ENCODE measurements around the gene SLFN12. TPM values are rescaled to one million over a fixed set of nuclear protein-coding genes. Genes with fewer than 3 reads are reported as not detected.

Gene SLFN12
- total and polyA plus RNA-seq, 2 donors from 2014 or later = 2.3 to 13.3 TPM

DNA sequence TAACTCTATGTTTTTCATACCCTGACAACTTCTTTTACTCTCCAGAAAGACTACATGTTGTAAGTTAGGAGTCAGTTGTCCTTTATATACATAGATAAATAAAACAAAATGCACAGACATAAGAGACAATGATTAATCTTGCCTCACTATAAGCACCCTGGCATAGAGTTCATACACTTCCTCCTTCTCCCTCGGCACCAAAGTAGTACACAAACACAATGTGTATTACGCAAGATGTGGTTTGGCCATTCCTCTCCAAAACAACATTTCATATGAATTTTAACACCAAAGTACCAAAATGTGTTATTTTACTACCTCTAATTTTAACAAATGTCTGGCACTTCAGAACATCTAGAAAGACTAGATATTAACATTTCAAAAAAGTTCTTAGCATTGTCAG is 41.6 kb downstream of the SLFN12 start:
- H3K9me3 ChIP-seq (ENCODE audit: control insufficient read depth in 2 of 3, insufficient read depth in 1 of 3, low read length in 3 of 3) = no peaks in the 10 kb centered on the region
- no peak overlapping the region for H3K4me3 ChIP-seq (ENCODE audit: low read length in 3 of 3)
- FAIRE-seq (no peak), DNase-seq (no peak)
- no peak overlapping the region for H3K9ac ChIP-seq (ENCODE audit: low read length in 3 of 3)
- TF ChIP-seq, protein P1, sequence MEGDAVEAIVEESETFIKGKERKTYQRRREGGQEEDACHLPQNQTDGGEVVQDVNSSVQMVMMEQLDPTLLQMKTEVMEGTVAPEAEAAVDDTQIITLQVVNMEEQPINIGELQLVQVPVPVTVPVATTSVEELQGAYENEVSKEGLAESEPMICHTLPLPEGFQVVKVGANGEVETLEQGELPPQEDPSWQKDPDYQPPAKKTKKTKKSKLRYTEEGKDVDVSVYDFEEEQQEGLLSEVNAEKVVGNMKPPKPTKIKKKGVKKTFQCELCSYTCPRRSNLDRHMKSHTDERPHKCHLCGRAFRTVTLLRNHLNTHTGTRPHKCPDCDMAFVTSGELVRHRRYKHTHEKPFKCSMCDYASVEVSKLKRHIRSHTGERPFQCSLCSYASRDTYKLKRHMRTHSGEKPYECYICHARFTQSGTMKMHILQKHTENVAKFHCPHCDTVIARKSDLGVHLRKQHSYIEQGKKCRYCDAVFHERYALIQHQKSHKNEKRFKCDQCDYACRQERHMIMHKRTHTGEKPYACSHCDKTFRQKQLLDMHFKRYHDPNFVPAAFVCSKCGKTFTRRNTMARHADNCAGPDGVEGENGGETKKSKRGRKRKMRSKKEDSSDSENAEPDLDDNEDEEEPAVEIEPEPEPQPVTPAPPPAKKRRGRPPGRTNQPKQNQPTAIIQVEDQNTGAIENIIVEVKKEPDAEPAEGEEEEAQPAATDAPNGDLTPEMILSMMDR (IDR thresholded peaks at IDR 0.05; ENCODE audit: borderline replicate concordance, extremely low read depth, insufficient read depth) = no peak
- H3K27me3 ChIP-seq (ENCODE audit: control insufficient read depth, insufficient read depth, low read length) = no peaks in the 10 kb centered on the region
- H3K27ac ChIP-seq (ENCODE audit: low read depth in 2 of 2, low read length in 2 of 2) = no peak overlapping the region
- intact Hi-C loops (cut with DNase I) = no loop called here
- no peaks in the 10 kb centered on the region for H3K36me3 ChIP-seq (ENCODE audit: control insufficient read depth in 2 of 3, insufficient read depth in 3 of 3, low read length in 3 of 3)
- no peaks in the 10 kb centered on the region for H3K4me1 ChIP-seq (ENCODE audit: control insufficient read depth in 2 of 3, insufficient read depth in 2 of 3, low read depth in 1 of 3, low read length in 3 of 3)

DNA sequence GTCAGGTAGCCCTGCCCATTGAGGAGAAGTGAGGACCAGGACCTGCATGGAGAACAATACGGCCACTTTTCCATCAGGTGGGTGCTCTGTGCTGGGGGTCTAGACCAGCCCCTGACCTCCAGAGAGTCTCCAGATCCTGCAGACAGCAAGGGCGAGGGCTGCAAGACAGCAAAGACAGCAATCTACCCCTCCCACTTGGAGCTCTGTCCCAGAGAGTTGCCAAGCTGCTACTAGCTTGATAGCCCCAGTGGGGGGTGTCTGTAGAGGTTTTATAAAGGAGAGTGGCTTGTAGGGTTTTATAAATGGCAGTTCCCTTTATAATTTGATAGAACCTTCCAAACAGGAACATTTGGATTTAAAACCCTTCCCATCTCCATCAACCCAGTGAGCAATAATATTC is 42.1 kb downstream of the SLFN12 start:
- no peaks in the 10 kb centered on the region for H3K27me3 ChIP-seq (ENCODE audit: control insufficient read depth, insufficient read depth, low read length)
- TF ChIP-seq, protein P1 (IDR thresholded peaks at IDR 0.05; ENCODE audit: borderline replicate concordance, extremely low read depth, insufficient read depth) = no peak
- FAIRE-seq (no peak), DNase-seq (no peak)
- no peaks in the 10 kb centered on the region for H3K4me1 ChIP-seq (ENCODE audit: control insufficient read depth in 2 of 3, insufficient read depth in 2 of 3, low read depth in 1 of 3, low read length in 3 of 3)
- H3K9ac ChIP-seq (ENCODE audit: low read length in 3 of 3) = no peak overlapping the region
- intact Hi-C loops (cut with DNase I) = no loop called here
- H3K9me3 ChIP-seq (ENCODE audit: control insufficient read depth in 2 of 3, insufficient read depth in 1 of 3, low read length in 3 of 3) = no peaks in the 10 kb centered on the region
- no peak overlapping the region for H3K4me3 ChIP-seq (ENCODE audit: low read length in 3 of 3)
- no peaks in the 10 kb centered on the region for H3K36me3 ChIP-seq (ENCODE audit: control insufficient read depth in 2 of 3, insufficient read depth in 3 of 3, low read length in 3 of 3)
- no peak overlapping the region for H3K27ac ChIP-seq (ENCODE audit: low read depth in 2 of 2, low read length in 2 of 2)

DNA sequence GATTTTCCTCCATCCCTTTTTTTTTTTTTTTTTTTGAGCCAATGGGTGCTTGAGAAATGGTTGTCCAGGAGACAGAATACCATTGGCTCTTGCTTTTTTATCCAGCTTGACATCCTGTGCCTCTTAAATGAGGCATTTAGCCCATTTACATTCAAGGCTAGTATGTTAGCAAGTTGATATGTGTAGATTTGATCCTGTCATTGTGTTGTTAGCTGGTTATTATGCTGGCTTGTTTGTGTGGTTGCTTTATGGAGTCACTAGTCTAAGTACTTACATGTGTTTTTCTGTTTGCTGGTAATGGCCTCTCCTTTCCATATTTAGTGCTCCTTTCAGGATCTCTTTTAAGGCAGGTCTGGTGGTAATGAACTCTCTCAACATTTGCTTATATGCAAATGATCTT is 44.8 kb downstream of the SLFN12 start:
- Histone ChIP-seq H3K9me3 (ENCODE audit: control insufficient read depth in 2 of 3, insufficient read depth in 1 of 3, low read length in 3 of 3) (no peaks in the 10 kb centered on the region), H3K4me1 (ENCODE audit: control insufficient read depth in 2 of 3, insufficient read depth in 2 of 3, low read depth in 1 of 3, low read length in 3 of 3) (no peaks in the 10 kb centered on the region), H3K36me3 (ENCODE audit: control insufficient read depth in 2 of 3, insufficient read depth in 3 of 3, low read length in 3 of 3) (no peaks in the 10 kb centered on the region), H3K9ac (ENCODE audit: low read length in 3 of 3) (no peak overlapping the region), H3K27me3 (ENCODE audit: control insufficient read depth, insufficient read depth, low read length) (no peaks in the 10 kb centered on the region), H3K4me3 (ENCODE audit: low read length in 3 of 3) (no peak overlapping the region), H3K27ac (ENCODE audit: low read depth in 2 of 2, low read length in 2 of 2) (no peak overlapping the region)
- DNase-seq (no peak), FAIRE-seq (no peak)
- TF ChIP-seq, protein P1 (IDR thresholded peaks at IDR 0.05; ENCODE audit: borderline replicate concordance, extremely low read depth, insufficient read depth) = no peak
- intact Hi-C loops (cut with DNase I) = no loop called here

DNA sequence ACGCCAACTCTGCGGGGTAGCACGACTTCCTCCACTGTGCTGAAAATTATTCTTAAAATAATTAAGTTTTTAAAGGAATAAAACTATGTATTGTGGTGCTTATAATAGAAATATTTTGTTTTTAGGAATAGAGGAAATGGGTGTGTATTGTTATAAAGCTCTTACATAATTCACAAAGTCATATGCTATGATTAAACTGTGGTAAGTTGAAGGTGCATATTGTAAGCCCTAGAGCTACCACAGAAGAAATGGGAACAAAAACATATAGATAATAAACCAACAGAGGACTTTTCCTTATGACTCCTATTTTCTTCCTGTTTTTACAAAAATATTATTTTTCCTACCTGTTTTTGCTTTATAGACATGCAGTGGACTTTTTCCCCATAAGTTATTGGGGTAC is 54.6 kb downstream of the SLFN12 start:
- no peak overlapping the region for H3K9ac ChIP-seq (ENCODE audit: low read length in 3 of 3)
- DNase-seq (no peak), FAIRE-seq (no peak)
- H3K27ac ChIP-seq (ENCODE audit: low read depth in 2 of 2, low read length in 2 of 2) = no peak overlapping the region
- H3K4me1 ChIP-seq (ENCODE audit: control insufficient read depth in 2 of 3, insufficient read depth in 2 of 3, low read depth in 1 of 3, low read length in 3 of 3) = peaks cover 0 to 2% (median 0%) of the 10 kb centered on the region in 3 donors
- H3K36me3 ChIP-seq (ENCODE audit: control insufficient read depth in 2 of 3, insufficient read depth in 3 of 3, low read length in 3 of 3) = no peaks in the 10 kb centered on the region
- intact Hi-C loops (cut with DNase I) = no loop called here
- H3K27me3 ChIP-seq (ENCODE audit: control insufficient read depth, insufficient read depth, low read length) = peaks cover 21% of the 10 kb centered on the region
- no peaks in the 10 kb centered on the region for H3K9me3 ChIP-seq (ENCODE audit: control insufficient read depth in 2 of 3, insufficient read depth in 1 of 3, low read length in 3 of 3)
- H3K4me3 ChIP-seq (ENCODE audit: low read length in 3 of 3) = no peak overlapping the region
- TF ChIP-seq, protein P1 (IDR thresholded peaks at IDR 0.05; ENCODE audit: borderline replicate concordance, extremely low read depth, insufficient read depth) = no peak

All from kidney (tissue), 14 donors.